HFFc6 (cell line): ENCODE measurements around the gene NPAS2. TPM values are rescaled to one million over a fixed set of nuclear protein-coding genes. Genes with fewer than 3 reads are reported as not detected.

Experiments used
- DNase-seq: peaks from one replicate; pipeline ENCODE4 v3.0.0-alpha.2; 2018
- H3K27ac Mint-ChIP-seq: 2 replicates; pipeline ENCODE4 v1.8.0; 2020; ENCODE audit warnings: mild to moderate bottlenecking, mixed read lengths
- H3K27me3 Mint-ChIP-seq: 2 replicates; pipeline ENCODE4 v1.8.0; 2021; ENCODE audit warnings: mild to moderate bottlenecking, moderate library complexity, mixed read lengths; ENCODE audit not compliant: insufficient read depth
- H3K36me3 Mint-ChIP-seq: 2 replicates; pipeline ENCODE4 v1.8.0; 2021; ENCODE audit warnings: low read depth, mixed read lengths
- H3K4me1 Mint-ChIP-seq: 2 replicates; pipeline ENCODE4 v1.8.0; 2020; ENCODE audit warnings: low read depth, mixed read lengths
- H3K4me3 Mint-ChIP-seq: 2 replicates; pipeline ENCODE4 v1.8.0; 2020; ENCODE audit warnings: mild to moderate bottlenecking, moderate library complexity, mixed read lengths
- H3K9me3 Mint-ChIP-seq: 2 replicates; pipeline ENCODE4 v1.8.0; 2020; ENCODE audit warnings: mild to moderate bottlenecking, mixed read lengths
- total RNA-seq, 6 experiments: library from RNA; stranded (reverse); fragmentation: NEBNext Ultra II Directional; extraction: Animal tissue kit (Norgen Biotek cat#: 25700); gene quantifications; 2 replicates in 1 of 6; 3 replicates in 5 of 6; pipeline ENCODE4 v1.2.3, GENCODE V29; 2021
- TF ChIP-seq, protein P1 (sequence below): fragments of 200-600 bp; sonication (generic); IDR thresholded peaks from 2 replicates; pipeline ENCODE4 v1.5.0; 2021; ENCODE audit warnings: antibody characterized with exemption, mild to moderate bottlenecking

NPAS2 gene
- total RNA-seq, 6 experiments from 2014 or later, result 8.8 to 14.7 (median 9.3) TPM

DNA sequence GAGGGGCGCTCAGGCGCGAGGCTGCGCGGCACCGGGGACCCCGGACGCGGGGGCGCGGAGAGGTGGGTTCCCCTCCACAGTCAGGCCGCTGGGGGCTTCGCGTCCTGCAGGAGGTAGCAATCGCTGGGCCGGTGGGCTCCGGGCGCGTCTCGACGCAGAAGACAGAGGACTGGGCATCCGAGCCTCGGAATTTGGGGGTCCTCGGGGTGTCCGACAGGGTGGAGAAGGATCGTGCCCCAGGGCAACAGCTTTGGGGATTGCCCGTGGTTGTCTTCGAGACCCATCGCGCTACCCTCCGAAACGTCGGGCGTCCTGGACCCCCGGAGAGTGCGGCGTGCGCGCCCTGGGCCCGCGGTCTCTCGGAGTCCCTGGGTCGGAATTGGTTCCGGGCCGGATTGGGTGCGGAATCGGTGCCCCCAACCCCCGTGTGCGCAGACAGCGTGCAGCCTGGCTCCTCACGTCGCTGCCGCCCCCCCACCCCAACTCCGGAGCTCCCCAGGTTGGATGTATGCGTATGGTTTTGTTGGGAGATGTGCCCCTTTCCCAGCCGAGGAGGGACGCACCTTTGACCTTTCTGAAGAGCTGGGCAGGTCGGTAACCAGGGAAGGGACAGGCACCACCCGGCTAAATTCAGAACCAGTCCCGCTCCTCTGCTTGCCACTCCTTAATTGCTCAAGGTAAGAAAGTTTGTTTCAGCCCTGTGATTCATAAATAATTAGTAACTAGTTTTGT, 750 bp downstream of the NPAS2 start:
- H3K27me3 Mint-ChIP-seq, result no peaks in the 10 kb centered on the region
- peaks cover 44% of the 10 kb centered on the region for H3K4me1 Mint-ChIP-seq
- no peaks in the 10 kb centered on the region for H3K36me3 Mint-ChIP-seq
- TF ChIP-seq, protein P1, sequence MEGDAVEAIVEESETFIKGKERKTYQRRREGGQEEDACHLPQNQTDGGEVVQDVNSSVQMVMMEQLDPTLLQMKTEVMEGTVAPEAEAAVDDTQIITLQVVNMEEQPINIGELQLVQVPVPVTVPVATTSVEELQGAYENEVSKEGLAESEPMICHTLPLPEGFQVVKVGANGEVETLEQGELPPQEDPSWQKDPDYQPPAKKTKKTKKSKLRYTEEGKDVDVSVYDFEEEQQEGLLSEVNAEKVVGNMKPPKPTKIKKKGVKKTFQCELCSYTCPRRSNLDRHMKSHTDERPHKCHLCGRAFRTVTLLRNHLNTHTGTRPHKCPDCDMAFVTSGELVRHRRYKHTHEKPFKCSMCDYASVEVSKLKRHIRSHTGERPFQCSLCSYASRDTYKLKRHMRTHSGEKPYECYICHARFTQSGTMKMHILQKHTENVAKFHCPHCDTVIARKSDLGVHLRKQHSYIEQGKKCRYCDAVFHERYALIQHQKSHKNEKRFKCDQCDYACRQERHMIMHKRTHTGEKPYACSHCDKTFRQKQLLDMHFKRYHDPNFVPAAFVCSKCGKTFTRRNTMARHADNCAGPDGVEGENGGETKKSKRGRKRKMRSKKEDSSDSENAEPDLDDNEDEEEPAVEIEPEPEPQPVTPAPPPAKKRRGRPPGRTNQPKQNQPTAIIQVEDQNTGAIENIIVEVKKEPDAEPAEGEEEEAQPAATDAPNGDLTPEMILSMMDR, result no peak
- H3K27ac Mint-ChIP-seq, result no peak overlapping the region
- H3K4me3 Mint-ChIP-seq, result peak overlapping the region; percentile 78
- no peak for DNase-seq
- H3K9me3 Mint-ChIP-seq, result no peaks in the 10 kb centered on the region

DNA sequence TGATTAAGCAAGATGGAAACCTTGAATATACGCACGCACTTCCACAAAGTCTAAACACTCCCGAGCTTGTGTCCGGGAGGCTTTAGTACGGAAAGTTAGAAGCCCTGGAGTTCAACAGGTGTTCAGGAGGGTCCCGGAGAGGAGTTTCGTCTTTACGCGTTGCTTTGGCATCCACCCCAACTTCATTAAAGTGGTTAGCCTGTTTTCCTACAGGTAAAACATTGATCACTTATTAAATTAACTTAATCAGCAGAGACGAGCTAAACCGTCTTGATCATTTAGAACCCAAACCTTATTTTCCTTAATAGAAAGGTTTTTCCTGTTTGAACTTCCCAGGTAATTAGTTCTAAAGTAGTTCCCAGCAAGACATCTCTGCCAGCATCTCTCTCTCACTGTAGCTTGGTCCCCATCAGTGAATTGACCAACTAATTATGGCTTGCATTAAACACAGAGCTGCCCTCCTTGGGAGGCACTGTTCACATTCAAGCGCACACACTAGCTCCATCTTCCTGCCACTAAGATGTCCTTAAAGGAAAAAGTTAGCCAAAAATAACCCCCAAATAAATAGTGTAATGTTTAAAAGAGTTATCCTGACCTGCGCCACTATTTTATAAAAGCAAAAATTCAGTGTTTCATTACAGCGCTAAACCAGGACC, 1.4 kb downstream of the NPAS2 start:
- TF ChIP-seq, protein P1, result no peak
- H3K27ac Mint-ChIP-seq, result no peak overlapping the region
- H3K4me3 Mint-ChIP-seq, result peak overlapping the region; percentile 78
- peaks cover 44% of the 10 kb centered on the region for H3K4me1 Mint-ChIP-seq
- no peaks in the 10 kb centered on the region for H3K36me3 Mint-ChIP-seq
- DNase-seq, result no peak
- H3K27me3 Mint-ChIP-seq, result no peaks in the 10 kb centered on the region
- no peaks in the 10 kb centered on the region for H3K9me3 Mint-ChIP-seq

DNA sequence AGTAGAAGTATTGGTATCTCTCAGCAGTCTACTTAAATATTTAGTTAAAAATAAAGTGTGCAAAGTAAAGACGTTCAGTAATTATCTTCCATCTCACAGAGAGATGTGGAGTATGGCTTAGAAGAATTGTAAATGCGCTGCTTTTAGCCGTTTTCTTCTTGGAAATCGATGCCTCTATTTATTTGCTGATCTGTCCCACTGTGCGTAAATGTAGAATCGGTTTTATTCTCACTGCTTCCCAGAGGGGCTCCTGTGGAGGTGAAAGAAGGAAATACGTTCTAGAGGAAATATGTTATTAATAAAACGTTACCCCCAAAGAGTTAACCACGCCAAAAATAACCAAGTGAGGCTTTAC, 1.9 kb downstream of the NPAS2 start:
- TF ChIP-seq, protein P1, result no peak
- DNase-seq, result no peak
- H3K27me3 Mint-ChIP-seq, result no peaks in the 10 kb centered on the region
- H3K36me3 Mint-ChIP-seq, result no peaks in the 10 kb centered on the region
- no peaks in the 10 kb centered on the region for H3K9me3 Mint-ChIP-seq
- peaks cover 44% of the 10 kb centered on the region for H3K4me1 Mint-ChIP-seq
- no peak overlapping the region for H3K27ac Mint-ChIP-seq
- H3K4me3 Mint-ChIP-seq, result peak overlapping the region; percentile 78

DNA sequence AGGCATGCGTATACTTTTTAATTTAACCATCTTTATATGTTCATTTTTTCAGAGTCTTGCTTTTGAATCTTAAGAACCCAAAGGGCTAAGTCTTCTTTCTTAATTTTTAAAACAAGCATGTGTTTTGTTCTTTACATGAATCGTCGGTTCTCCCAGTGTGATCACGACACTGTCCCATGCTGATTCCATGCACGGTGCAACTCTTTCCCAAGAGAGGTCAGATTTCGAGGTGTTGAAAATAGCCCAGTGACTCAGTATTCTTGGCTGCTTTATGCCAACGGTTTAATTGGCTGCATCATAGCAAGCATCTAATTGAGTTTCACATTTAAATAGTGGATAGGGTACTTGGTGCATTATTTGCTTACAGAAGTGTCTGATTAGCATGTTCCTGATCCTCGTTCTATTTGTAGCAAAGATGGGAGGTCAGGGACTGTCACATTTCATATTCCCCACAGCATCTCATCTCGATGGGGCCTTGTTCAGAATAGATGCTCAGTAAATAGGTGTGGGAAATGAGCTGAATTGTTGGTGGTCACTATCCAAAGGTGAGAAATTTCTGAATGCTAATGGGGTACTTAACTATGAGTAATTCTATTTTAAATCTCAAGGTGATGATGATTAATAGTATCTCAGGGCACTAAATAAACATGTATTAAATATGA, 2.8 kb downstream of the NPAS2 start:
- H3K27me3 Mint-ChIP-seq, result no peaks in the 10 kb centered on the region
- H3K36me3 Mint-ChIP-seq, result peaks cover 4% of the 10 kb centered on the region
- peaks cover under 1% of the 10 kb centered on the region; the same call in 1 of the 2 replicates for H3K9me3 Mint-ChIP-seq
- TF ChIP-seq, protein P1, result no peak
- DNase-seq, result peak; percentile 55
- H3K4me1 Mint-ChIP-seq, result peaks cover 42% of the 10 kb centered on the region
- H3K4me3 Mint-ChIP-seq, result peak overlapping the region; percentile 78
- 0 out of 2 replicates have a peak overlapping the region, but pooled peaks have one; percentile 6 for H3K27ac Mint-ChIP-seq

DNA sequence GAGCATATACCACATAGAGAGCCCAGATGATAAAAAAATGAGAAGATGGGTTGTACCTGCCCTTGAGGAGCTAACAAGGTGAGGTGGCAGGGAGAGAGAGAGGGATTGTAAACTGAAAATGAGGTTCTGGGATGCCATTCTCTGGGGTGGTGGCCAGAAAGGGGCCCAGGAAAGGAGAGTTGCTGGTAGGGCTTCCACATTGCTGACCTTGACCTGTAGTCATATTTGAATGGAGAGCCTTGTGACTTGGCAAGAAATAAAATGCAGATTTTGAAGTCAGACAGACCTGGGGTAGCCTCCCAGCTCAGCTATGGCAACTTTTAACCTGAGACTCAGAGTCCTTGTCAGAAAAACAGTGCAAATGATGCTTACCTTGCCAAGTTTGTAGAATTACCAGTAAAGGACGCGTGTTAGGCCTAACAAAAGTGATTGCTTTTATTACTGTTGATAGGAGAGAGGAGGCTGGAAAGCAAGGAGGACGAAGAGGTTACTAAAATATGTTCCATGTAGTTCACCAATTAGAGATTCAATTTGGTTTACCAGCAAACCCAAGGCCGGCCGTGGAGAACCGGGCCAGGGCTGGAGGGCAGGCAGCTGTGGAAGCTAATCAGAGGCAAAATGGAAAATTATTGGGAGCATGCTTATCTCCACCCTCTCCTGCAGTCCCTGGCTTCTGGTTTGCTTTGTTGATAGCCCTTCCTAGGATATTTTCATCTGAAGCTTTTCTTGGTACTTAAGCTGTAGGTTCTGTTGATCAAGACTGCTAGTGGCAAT, 3.9 kb downstream of the NPAS2 start:
- no peak overlapping the region for H3K27ac Mint-ChIP-seq
- peaks cover 38% of the 10 kb centered on the region for H3K4me1 Mint-ChIP-seq
- DNase-seq, result no peak
- H3K9me3 Mint-ChIP-seq, result peaks cover 12% of the 10 kb centered on the region
- no peaks in the 10 kb centered on the region for H3K27me3 Mint-ChIP-seq
- TF ChIP-seq, protein P1, result no peak
- H3K36me3 Mint-ChIP-seq, result peaks cover 15% of the 10 kb centered on the region
- H3K4me3 Mint-ChIP-seq, result no peak overlapping the region
